GM12878 (cell line): Measurements from ENCODE around the gene METRN. TPM values are rescaled to one million over a fixed set of nuclear protein-coding genes. Genes with fewer than 3 reads are reported as not detected.

Source experiments
- ATAC-seq: fragments of 200-7000 bp; cut with Tn5 transposase; 3 replicates; pipeline ENCODE4 v1.9.1; 2020; ENCODE audit warnings: mild to moderate bottlenecking, moderate library complexity
- BruUV-seq: library from RNA; stranded (reverse); fragments of 400-500 nt; replicated peaks from 2 replicates; lab custom pipeline; 2021; lab: Mats Ljungman, UMichigan
- CTCF ChIA-PET: fragments of 300-600 bp; sonication (Branson Sonifier 250); formaldehyde crosslinking; extraction: SDS; loops from one replicate; lab custom pipeline; 2021; ENCODE audit warnings: inconsistent platforms; lab: Yijun Ruan, JAX
- POLR2A ChIA-PET: fragments of 350-600 bp; formaldehyde crosslinking; extraction: SDS; loops from one replicate; lab custom pipeline; 2021; ENCODE audit warnings: inconsistent platforms; lab: Charles Lee
- RAD21 ChIA-PET: fragments of 300-600 bp; sonication (Branson Sonifier 250); formaldehyde crosslinking; loops from one replicate; lab custom pipeline; 2023; ENCODE audit warnings: antibody characterized with exemption; ENCODE audit not compliant: unreplicated experiment; lab: Charles Lee
- SMC1A ChIA-PET: fragments of 300-600 bp; sonication (Branson Sonifier 250); formaldehyde crosslinking; loops from one replicate; lab custom pipeline; 2023; ENCODE audit not compliant: unreplicated experiment, uncharacterized antibody; lab: Charles Lee
- DNase-seq: peaks from one replicate; pipeline ENCODE4 v3.0.0-alpha.2; 2011; ENCODE audit warnings: low read depth, low spot score
- FAIRE-seq: peaks from 3 replicates; lab custom pipeline; 2011; peaks lifted over from hg19 to GRCh38; lab: Jason Lieb, UNC
- H2AFZ ChIP-seq: 2 replicates; pipeline ENCODE4 v1.6.0; 2011; ENCODE audit warnings: low read depth, low read length, control low read depth; ENCODE audit not compliant: control insufficient read depth
- H3K27ac ChIP-seq: 2 replicates; pipeline ENCODE4 v1.5.1; 2011; ENCODE audit warnings: control low read depth; ENCODE audit not compliant: control insufficient read depth, insufficient read depth
- H3K27me3 ChIP-seq, 2 experiments: replicated peaks in 1 of 2; 2 replicates each; pipeline versions ENCODE4 v1.6.0 to v1.6.1; 2011; ENCODE audit warnings: low read length in 1 of 2; ENCODE audit not compliant: control insufficient read depth in 2 of 2, insufficient read depth in 2 of 2
- H3K36me3 ChIP-seq, 2 experiments: 2 replicates each; pipeline ENCODE4 v1.5.1; 2011; ENCODE audit warnings: low read length in 1 of 2; ENCODE audit not compliant: control insufficient read depth in 2 of 2, insufficient read depth in 2 of 2
- H3K4me1 ChIP-seq: 2 replicates; pipeline ENCODE4 v1.6.1; 2011; ENCODE audit warnings: mild to moderate bottlenecking, low read length, moderate library complexity, mixed read lengths; ENCODE audit not compliant: control insufficient read depth, insufficient read depth
- H3K4me2 ChIP-seq: 2 replicates; pipeline ENCODE4 v1.6.0; 2011; ENCODE audit warnings: control low read depth; ENCODE audit not compliant: control insufficient read depth, insufficient read depth
- H3K4me3 ChIP-seq: fragments of 200-600 bp; sonication (generic); 2 replicates; pipeline ENCODE4 v1.5.1; 2016
- H3K79me2 ChIP-seq: 2 replicates; pipeline ENCODE4 v1.6.0; 2011; ENCODE audit warnings: low read length; ENCODE audit not compliant: control insufficient read depth, insufficient read depth
- H3K9ac ChIP-seq: 2 replicates; pipeline ENCODE4 v1.8.0; 2011; ENCODE audit warnings: low read length, control low read depth, mixed read lengths; ENCODE audit not compliant: control insufficient read depth, insufficient read depth
- H3K9me3 ChIP-seq: replicated peaks from 3 replicates; pipeline ENCODE4 v1.5.1; 2011; ENCODE audit warnings: mild to moderate bottlenecking, low read length; ENCODE audit not compliant: control insufficient read depth, insufficient read depth
- H4K20me1 ChIP-seq: 2 replicates; pipeline ENCODE4 v1.6.0; 2011; ENCODE audit not compliant: control insufficient read depth, insufficient read depth
- CHD4 ChIP-seq: fragments of 200-600 bp; sonication (generic); IDR thresholded peaks from 2 replicates; pipeline ENCODE4 v1.6.1; 2016; ENCODE audit warnings: mild to moderate bottlenecking
- JUNB ChIP-seq: IDR thresholded peaks from 2 replicates; pipeline ENCODE4 v1.6.1; 2016; ENCODE audit warnings: antibody characterized with exemption, mild to moderate bottlenecking
- MYB ChIP-seq: fragments of 150-350 bp; IDR thresholded peaks from 2 replicates; pipeline ENCODE4 v1.6.1; 2014; ENCODE audit warnings: mild to moderate bottlenecking, low read depth, low read length, borderline replicate concordance
- RB1 ChIP-seq: fragments of 450-650 bp; formaldehyde crosslinking; IDR thresholded peaks from 2 replicates; pipeline ENCODE4 v1.6.1; 2017; ENCODE audit warnings: mild to moderate bottlenecking, borderline replicate concordance
- SKIL ChIP-seq: fragments of 450-650 bp; IDR thresholded peaks from 2 replicates; pipeline ENCODE4 v1.6.1; 2017; ENCODE audit warnings: mild to moderate bottlenecking, low read depth, inconsistent platforms; ENCODE audit not compliant: poor library complexity, severe bottlenecking
- ZBTB40 ChIP-seq: fragments of 450-650 bp; IDR thresholded peaks from 2 replicates; pipeline ENCODE4 v1.6.1; 2016; ENCODE audit warnings: mild to moderate bottlenecking, moderate library complexity, borderline replicate concordance
- WGBS: methylation state at CpG from one replicate; pipeline ENCODE4 v1.1.6; 2016; ENCODE audit warnings: low lambda C conversion rate; ENCODE audit not compliant: insufficient replicate concordance, insufficient coverage; ENCODE audit errors: missing lambda C conversion rate; 5-methylcytosine and 5-hydroxymethylcytosine counted together
- in situ Hi-C: fragments of 300-500 bp; cut with MboI; formaldehyde crosslinking; loops from 9 replicates; pipeline ENCODE4 v1.14.3; 2018; ENCODE audit warnings: mixed read lengths
- intact Hi-C: fragments of 100-400 bp; cut with micrococcal nuclease; formaldehyde crosslinking; loops from one replicate; pipeline ENCODE4 v1.14.2; 2022; ENCODE audit not compliant: unreplicated experiment
- polyA plus RNA-seq, 11 experiments: library from polyadenylated mRNA; depleted of rRNA in 4 of 11; unstranded in 6 of 11; stranded (reverse) in 5 of 11; fragments of >200 nt; fragmentation: Nextera tagmentation in 4 of 11; fragmentation: Illumina TruSeq in 1 of 11; extraction: Ambion mirVana in 4 of 11; extraction: Trizol in 1 of 11; gene quantifications; 1 replicate in 1 of 11; 2 replicates in 10 of 11; pipeline versions ENCODE4 v1.2.1 to v1.2.3, GENCODE V29; 2011 to 2016; ENCODE audit warnings: inconsistent platforms in 2 of 11, missing spikeins in 2 of 11, low read depth in 1 of 11
- total RNA-seq, 4 experiments: library from RNA; depleted of rRNA in 3 of 4; stranded (reverse); fragments of >200 nt in 3 of 4; fragmentation: Illumina TruSeq in 1 of 4; extraction: Trizol in 1 of 4; gene quantifications; 2 replicates each; pipeline versions ENCODE4 v1.2.1 to v1.2.3, GENCODE V29; 2013 to 2021
- TF ChIP-seq, protein P1 (sequence below): fragments of 450-650 bp; IDR thresholded peaks from 2 replicates; pipeline ENCODE4 v1.6.1; 2017; ENCODE audit warnings: low read depth, mild to moderate bottlenecking, moderate library complexity
- TF ChIP-seq, protein P2 (sequence below): fragments of 450-650 bp; IDR thresholded peaks from 2 replicates; pipeline ENCODE4 v1.6.1; 2017; ENCODE audit warnings: mild to moderate bottlenecking, moderate library complexity

The METRN gene
- total and polyA plus RNA-seq, 10 of the 15 experiments (the other 5 are each of a cell fraction or from before 2014, with no cell fraction given): 0.11 to 12.8 (median 1.1) TPM; not detected in 1

- ChIA-PET RAD21 (no interaction called here), SMC1A (no interaction called here), CTCF (no interaction called here), POLR2A (no interaction called here)
- in situ Hi-C loops: no loop called here
- 44% methylated on average over 35 of the region's 37 CpGs for WGBS
- no peak for FAIRE-seq
- no peaks in the 10 kb centered on the region for H3K79me2 ChIP-seq
- DNase-seq: no peak
- no TSS peak for BruUV-seq
- H2AFZ ChIP-seq: no peak within 1 kb of the TSS
- H3K4me2 ChIP-seq: no peak within 1 kb of the TSS
- ATAC-seq: no peak
- no peaks in the 10 kb centered on the region; the same call in 2 of the 3 replicates for H3K9me3 ChIP-seq
- H3K27ac ChIP-seq: no peak within 1 kb of the TSS
- no peaks in the 10 kb centered on the region for H3K27me3 ChIP-seq
- H4K20me1 ChIP-seq: no peaks in the 10 kb centered on the region
- intact Hi-C loops: no loop called here
- no peak within 1 kb of the TSS for H3K9ac ChIP-seq
- no peaks in the 10 kb centered on the region for H3K4me1 ChIP-seq
- H3K4me3 ChIP-seq: no peak within 1 kb of the TSS
- H3K36me3 ChIP-seq: no peaks in the 10 kb centered on the region
- TF ChIP-seq, protein P1, sequence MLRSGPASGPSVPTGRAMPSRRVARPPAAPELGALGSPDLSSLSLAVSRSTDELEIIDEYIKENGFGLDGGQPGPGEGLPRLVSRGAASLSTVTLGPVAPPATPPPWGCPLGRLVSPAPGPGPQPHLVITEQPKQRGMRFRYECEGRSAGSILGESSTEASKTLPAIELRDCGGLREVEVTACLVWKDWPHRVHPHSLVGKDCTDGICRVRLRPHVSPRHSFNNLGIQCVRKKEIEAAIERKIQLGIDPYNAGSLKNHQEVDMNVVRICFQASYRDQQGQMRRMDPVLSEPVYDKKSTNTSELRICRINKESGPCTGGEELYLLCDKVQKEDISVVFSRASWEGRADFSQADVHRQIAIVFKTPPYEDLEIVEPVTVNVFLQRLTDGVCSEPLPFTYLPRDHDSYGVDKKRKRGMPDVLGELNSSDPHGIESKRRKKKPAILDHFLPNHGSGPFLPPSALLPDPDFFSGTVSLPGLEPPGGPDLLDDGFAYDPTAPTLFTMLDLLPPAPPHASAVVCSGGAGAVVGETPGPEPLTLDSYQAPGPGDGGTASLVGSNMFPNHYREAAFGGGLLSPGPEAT: no peak
- TF ChIP-seq RB1 (no peak), JUNB (no peak), MYB (no peak), ZBTB40 (no peak), SKIL (no peak), CHD4 (no peak)
- TF ChIP-seq, protein P2, sequence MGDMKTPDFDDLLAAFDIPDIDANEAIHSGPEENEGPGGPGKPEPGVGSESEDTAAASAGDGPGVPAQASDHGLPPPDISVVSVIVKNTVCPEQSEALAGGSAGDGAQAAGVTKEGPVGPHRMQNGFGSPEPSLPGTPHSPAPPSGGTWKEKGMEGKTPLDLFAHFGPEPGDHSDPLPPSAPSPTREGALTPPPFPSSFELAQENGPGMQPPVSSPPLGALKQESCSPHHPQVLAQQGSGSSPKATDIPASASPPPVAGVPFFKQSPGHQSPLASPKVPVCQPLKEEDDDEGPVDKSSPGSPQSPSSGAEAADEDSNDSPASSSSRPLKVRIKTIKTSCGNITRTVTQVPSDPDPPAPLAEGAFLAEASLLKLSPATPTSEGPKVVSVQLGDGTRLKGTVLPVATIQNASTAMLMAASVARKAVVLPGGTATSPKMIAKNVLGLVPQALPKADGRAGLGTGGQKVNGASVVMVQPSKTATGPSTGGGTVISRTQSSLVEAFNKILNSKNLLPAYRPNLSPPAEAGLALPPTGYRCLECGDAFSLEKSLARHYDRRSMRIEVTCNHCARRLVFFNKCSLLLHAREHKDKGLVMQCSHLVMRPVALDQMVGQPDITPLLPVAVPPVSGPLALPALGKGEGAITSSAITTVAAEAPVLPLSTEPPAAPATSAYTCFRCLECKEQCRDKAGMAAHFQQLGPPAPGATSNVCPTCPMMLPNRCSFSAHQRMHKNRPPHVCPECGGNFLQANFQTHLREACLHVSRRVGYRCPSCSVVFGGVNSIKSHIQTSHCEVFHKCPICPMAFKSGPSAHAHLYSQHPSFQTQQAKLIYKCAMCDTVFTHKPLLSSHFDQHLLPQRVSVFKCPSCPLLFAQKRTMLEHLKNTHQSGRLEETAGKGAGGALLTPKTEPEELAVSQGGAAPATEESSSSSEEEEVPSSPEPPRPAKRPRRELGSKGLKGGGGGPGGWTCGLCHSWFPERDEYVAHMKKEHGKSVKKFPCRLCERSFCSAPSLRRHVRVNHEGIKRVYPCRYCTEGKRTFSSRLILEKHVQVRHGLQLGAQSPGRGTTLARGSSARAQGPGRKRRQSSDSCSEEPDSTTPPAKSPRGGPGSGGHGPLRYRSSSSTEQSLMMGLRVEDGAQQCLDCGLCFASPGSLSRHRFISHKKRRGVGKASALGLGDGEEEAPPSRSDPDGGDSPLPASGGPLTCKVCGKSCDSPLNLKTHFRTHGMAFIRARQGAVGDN: no peak
These were observed 45.8 kb downstream of the METRN start, which contains the start of gene MSLN for GRCh38 chr16:760545-761343. Gene MSLN (plus strand): TSS chr16:760734. CDS start chr16:762681, 1,947 bp downstream.
